HFF-Myc (cell line): ENCODE measurements around the gene AS3MT.
A peak's percentile ranks its signal among the peaks of the same experiment; 100 is the strongest.
"Not testable (repeated sequence)": the region's sequence is repeated elsewhere in the genome, so short reads cannot be mapped to it uniquely, and the experiment has no call there.

Experiments
- DNase-seq: peaks from one replicate; pipeline ENCODE4 v3.0.0-alpha.2; 2011; ENCODE audit warnings: low read depth; ENCODE audit errors: extremely low read depth
- H3K4me3 ChIP-seq: replicated peaks from 2 replicates; pipeline ENCODE4 v1.5.1; 2011; ENCODE audit warnings: low read depth, mild to moderate bottlenecking, control low read depth, low read length
- CTCF ChIP-seq: IDR thresholded peaks from 2 replicates; pipeline ENCODE4 v1.5.1; 2012; ENCODE audit warnings: mild to moderate bottlenecking, low read depth, low read length, control low read depth; ENCODE audit errors: missing control alignments

AS3MT gene

GRCh38 chr10:102869258-102870198, at the start of gene AS3MT:
AS3MT (plus strand) TSS chr10:102869470; CDS start chr10:102869593, 123 bp downstream.
- H3K4me3 ChIP-seq: peak within 1 kb of the TSS; percentile 43
- DNase-seq: no peak
- no peak for TF ChIP-seq CTCF

DNA sequence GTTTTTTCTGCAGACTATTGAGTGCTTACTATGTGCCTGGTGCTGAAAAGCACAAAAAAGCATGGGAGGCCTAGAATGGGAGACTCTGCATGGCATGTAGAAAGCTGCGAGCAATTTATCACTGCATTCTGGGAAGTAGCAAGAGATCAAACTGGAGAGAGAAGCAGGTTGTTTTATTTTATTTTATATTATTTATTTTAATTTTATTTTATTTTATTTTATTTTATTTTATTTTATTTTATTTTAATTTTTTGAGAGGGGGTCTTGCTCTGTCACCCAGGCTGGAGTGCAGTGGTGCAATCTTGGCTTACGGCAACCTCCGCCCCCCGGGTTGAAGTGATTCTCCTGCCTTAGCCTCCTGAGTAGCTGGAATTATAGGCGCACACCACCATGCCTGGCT, 49.3 kb upstream of the AS3MT start:
- not testable (repeated sequence) for H3K4me3 ChIP-seq, DNase-seq

DNA sequence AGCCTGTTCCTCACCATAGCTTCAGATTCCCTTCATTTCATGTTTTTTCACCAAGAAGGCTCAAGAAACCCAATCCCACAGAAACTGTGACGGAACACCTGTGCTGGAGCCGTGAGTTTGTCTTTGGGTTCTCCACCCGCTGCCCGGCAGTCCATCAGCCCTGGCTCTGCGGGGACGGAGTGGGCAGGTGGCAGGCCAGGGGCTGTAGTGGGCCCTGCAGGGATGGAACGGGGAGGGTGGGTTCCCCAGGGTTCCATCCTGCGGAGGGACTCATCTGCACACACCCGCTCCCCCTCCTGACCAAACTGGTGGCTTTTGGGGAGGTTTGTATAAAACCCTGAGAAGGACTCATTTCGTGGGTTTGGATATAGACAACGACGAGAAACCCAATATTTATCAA, 47.0 kb upstream of the AS3MT start:
- no peak for TF ChIP-seq CTCF
- H3K4me3 ChIP-seq: no peak overlapping the region
- no peak for DNase-seq

DNA sequence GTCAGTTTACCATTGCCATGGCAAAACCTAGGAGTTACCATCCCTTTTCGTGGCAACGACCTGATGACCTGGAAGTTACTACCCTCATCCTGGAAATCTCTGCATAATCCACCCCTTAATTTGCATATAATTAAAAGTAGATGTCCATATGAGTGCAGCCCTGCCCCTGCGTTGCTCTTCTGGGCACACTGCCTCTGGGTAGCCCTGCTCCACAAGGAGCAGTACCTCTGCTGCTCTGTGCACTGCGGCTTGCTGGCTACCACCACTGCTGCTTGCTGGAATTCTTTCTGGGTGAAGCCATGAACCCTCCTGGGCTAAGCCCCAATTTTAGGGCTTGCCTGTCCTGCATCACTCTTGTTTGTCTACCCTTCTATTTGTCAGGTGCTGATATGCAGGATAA, 44.6 kb upstream of the AS3MT start:
- no peak overlapping the region for H3K4me3 ChIP-seq
- no peak for DNase-seq
- TF ChIP-seq CTCF: no peak

- TF ChIP-seq CTCF: no peak
- no peak overlapping the region for H3K4me3 ChIP-seq
- no peak for DNase-seq
Measured at GRCh38 chr10:102826148-102826796, 43.0 kb upstream of the AS3MT start.

GRCh38 chr10:102827597-102827975, 41.7 kb upstream of the AS3MT start:
- no peak for DNase-seq
- TF ChIP-seq CTCF: no peak
- H3K4me3 ChIP-seq: no peak overlapping the region

DNA sequence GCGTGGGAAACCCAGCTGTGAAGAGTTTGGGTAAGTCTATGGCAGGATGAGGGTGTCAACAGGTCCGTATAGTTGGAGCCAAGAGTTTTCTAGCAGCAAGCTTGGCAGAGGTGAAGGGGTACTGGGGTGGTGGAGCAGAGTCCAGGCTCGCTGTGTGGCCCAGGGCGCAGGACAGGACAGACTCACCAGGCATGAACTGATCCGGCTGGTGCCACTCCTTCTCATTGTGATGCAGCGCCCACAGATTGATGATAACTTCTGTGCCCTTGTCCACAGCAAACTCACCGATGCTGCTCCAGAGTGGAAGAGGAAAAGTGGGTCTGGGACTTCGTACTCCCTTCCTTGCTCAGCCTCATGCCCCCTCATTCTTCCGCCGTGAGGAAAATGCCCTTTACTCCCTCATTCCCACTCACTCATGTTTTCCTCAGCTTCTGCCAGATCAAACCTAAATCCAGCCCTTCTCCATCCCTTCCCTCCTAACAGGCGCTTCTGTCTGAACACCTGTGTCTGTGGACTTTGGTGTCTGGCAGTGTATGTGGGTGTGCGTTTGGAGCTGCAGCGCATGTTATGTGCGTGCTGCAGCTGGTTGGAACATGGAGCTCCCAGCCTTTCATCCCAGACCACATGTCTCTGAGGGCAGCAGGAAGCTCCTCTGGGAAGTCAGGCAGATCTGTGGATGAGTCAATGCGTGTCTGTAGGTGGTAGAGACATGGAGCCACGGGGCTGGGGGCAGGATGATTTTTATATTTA, 37.8 kb upstream of the AS3MT start:
- DNase-seq: peak; percentile 47
- no peak for TF ChIP-seq CTCF
- H3K4me3 ChIP-seq: no peak overlapping the region
